Kidney (tissue), 14 donors: Measurements from ENCODE around the gene NINJ1. TPM values are rescaled to one million over a fixed set of nuclear protein-coding genes. Genes with fewer than 3 reads are reported as not detected.

Source experiments
- DNase-seq, 5 donors: peaks; one replicate each; pipeline ENCODE4 v3.0.0-alpha.2; 2013 to 2020
- FAIRE-seq: peaks from 2 replicates; lab custom pipeline; 2012; peaks lifted over from hg19 to GRCh38; lab: Jason Lieb, UNC
- H3K27ac ChIP-seq, 2 donors: one replicate each; pipeline ENCODE4 v1.7.0; 2013; ENCODE audit warnings: low read depth in 2 of 2, low read length in 2 of 2, inconsistent platforms in 1 of 2
- H3K27me3 ChIP-seq: one replicate; pipeline ENCODE4 v1.7.1; 2013; ENCODE audit warnings: low read length, inconsistent platforms; ENCODE audit not compliant: control insufficient read depth, insufficient read depth
- H3K36me3 ChIP-seq, 3 donors: one replicate each; pipeline versions ENCODE4 v1.7.0 to v1.7.1; 2013; ENCODE audit warnings: low read length in 3 of 3, control low read depth in 1 of 3, inconsistent platforms in 1 of 3; ENCODE audit not compliant: insufficient read depth in 3 of 3, control insufficient read depth in 2 of 3
- H3K4me1 ChIP-seq, 3 donors: one replicate each; pipeline versions ENCODE4 v1.7.0 to v1.7.1; 2013; ENCODE audit warnings: low read length in 3 of 3, inconsistent platforms in 1 of 3, low read depth in 1 of 3; ENCODE audit not compliant: control insufficient read depth in 2 of 3, insufficient read depth in 2 of 3
- H3K4me3 ChIP-seq, 3 donors: one replicate each; pipeline versions ENCODE4 v1.7.0 to v1.8.1; 2013; ENCODE audit warnings: low read length in 3 of 3, control low read depth in 1 of 3, inconsistent platforms in 1 of 3
- H3K9ac ChIP-seq, 3 donors: one replicate each; pipeline versions ENCODE4 v1.7.0 to v1.7.1; 2013; ENCODE audit warnings: low read length in 3 of 3, control low read depth in 1 of 3, inconsistent platforms in 1 of 3
- H3K9me3 ChIP-seq, 3 donors: one replicate each; pipeline versions ENCODE4 v1.7.0 to v1.7.1; 2013; ENCODE audit warnings: low read length in 3 of 3, control low read depth in 1 of 3, inconsistent platforms in 1 of 3; ENCODE audit not compliant: control insufficient read depth in 2 of 3, insufficient read depth in 1 of 3
- intact Hi-C: fragments of 100-400 bp; cut with DNase I; formaldehyde crosslinking; loops from one replicate; pipeline ENCODE4 v1.11.1; 2022
- polyA plus RNA-seq: library from polyadenylated mRNA; stranded (reverse); fragments of 350-450 nt; fragmentation: Illumina TruSeq; extraction: RNeasy Lipid Tissue Mini Kit (QIAGEN cat#74804); gene quantifications from one replicate; pipeline ENCODE4 v1.2.3, GENCODE V29; 2014; ENCODE audit warnings: low read depth, low replicate concordance; ENCODE audit not compliant: insufficient read depth
- total RNA-seq: library from RNA; stranded (reverse); fragmentation: NEBNext Ultra II Directional; extraction: Animal tissue kit (Norgen Biotek cat#: 25700); gene quantifications from one replicate; pipeline ENCODE4 v1.2.1, GENCODE V29; 2021
- TF ChIP-seq, protein P1 (sequence below): IDR thresholded peaks from 3 replicates; pipeline ENCODE4 v1.5.1; 2012; ENCODE audit warnings: mild to moderate bottlenecking, moderate library complexity, borderline replicate concordance; ENCODE audit not compliant: insufficient read depth; ENCODE audit errors: extremely low read depth
- donor health status: control.
- donor health status: control.
- donor health status: control.
- donor health status: control.
- donor health status: control.
- donor health status: DM: yes; HTN: yes; CAD: no.
- donor health status: Normal renal cell carcinoma (clear cell type).

NINJ1 gene
- total and polyA plus RNA-seq, 2 donors from 2014 or later, result 56.3 to 149 TPM

- Histone ChIP-seq H3K4me3 (no peak overlapping the region), H3K9me3 (no peaks in the 10 kb centered on the region), H3K27ac (no peak overlapping the region), H3K9ac (no peak overlapping the region), H3K27me3 (no peaks in the 10 kb centered on the region), H3K36me3 (no peaks in the 10 kb centered on the region), H3K4me1 (no peaks in the 10 kb centered on the region)
- intact Hi-C loops, result no loop called here
- TF ChIP-seq, protein P1, sequence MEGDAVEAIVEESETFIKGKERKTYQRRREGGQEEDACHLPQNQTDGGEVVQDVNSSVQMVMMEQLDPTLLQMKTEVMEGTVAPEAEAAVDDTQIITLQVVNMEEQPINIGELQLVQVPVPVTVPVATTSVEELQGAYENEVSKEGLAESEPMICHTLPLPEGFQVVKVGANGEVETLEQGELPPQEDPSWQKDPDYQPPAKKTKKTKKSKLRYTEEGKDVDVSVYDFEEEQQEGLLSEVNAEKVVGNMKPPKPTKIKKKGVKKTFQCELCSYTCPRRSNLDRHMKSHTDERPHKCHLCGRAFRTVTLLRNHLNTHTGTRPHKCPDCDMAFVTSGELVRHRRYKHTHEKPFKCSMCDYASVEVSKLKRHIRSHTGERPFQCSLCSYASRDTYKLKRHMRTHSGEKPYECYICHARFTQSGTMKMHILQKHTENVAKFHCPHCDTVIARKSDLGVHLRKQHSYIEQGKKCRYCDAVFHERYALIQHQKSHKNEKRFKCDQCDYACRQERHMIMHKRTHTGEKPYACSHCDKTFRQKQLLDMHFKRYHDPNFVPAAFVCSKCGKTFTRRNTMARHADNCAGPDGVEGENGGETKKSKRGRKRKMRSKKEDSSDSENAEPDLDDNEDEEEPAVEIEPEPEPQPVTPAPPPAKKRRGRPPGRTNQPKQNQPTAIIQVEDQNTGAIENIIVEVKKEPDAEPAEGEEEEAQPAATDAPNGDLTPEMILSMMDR, result no peak
- FAIRE-seq, result no peak
- no peak for DNase-seq
Observed at GRCh38 chr9:93155716-93156474, 21.8 kb upstream of the NINJ1 start.

DNA sequence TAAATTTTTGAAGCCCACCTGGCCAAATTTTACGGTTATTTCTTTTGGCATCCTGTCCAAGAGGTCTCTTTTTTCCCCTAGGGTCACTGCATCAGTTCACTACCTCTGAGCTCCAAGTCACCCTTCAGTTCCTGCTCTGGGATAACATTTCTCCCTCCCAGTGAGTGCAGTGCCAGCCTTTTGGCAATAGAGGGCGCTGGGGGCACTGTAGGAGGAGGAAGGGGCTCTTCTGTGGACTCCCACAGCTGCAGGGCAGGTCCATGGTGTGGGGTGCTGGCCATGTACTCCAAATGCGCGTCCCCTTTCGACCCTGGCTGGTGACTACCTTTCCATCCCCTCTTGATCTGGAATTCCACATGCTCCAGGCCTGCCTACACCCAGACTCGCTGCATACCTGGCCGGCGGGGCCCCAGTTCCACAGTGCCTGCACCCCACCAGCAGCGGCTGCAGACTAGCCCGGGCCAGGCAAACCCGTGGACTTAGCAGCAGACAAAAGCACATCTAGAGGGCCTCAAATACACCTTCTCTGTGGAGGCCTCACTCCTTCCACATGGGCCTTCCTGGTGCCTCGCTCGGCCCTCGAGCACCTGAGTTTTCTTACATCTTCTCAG lies 20.3 kb upstream of the NINJ1 start:
- intact Hi-C loops, result no loop called here
- H3K9ac ChIP-seq, result no peak overlapping the region
- H3K4me3 ChIP-seq, result no peak overlapping the region
- DNase-seq (peak in 4 of 5 donors; percentile 56 to 74 (median 68)), FAIRE-seq (no peak)
- no peaks in the 10 kb centered on the region for H3K9me3 ChIP-seq
- H3K27ac ChIP-seq, result no peak overlapping the region
- no peaks in the 10 kb centered on the region for H3K4me1 ChIP-seq
- TF ChIP-seq, protein P1, result peak; percentile 37
- H3K36me3 ChIP-seq, result no peaks in the 10 kb centered on the region
- H3K27me3 ChIP-seq, result no peaks in the 10 kb centered on the region

GRCh38 chr9:93151097-93151784 lies 17.2 kb upstream of the NINJ1 start:
- Histone ChIP-seq H3K36me3 (no peaks in the 10 kb centered on the region), H3K9ac (no peak overlapping the region), H3K27me3 (no peaks in the 10 kb centered on the region), H3K4me1 (no peaks in the 10 kb centered on the region), H3K27ac (no peak overlapping the region), H3K9me3 (no peaks in the 10 kb centered on the region), H3K4me3 (no peak overlapping the region)
- intact Hi-C loops, result no loop called here
- TF ChIP-seq, protein P1, result no peak
- no peak for DNase-seq
- FAIRE-seq, result no peak
